Immature natural killer cell (primary cell): ENCODE measurements around the gene JARID2. TPM values are rescaled to one million over a fixed set of nuclear protein-coding genes. Genes with fewer than 3 reads are reported as not detected.

Experiments
- DNase-seq, 3 donors: peaks; one replicate each; pipeline ENCODE4 v3.0.0; 2022; ENCODE audit warnings: mixed read lengths in 1 of 3
- H3K27ac Mint-ChIP-seq, 6 donors: one replicate each; pipeline ENCODE4 v1.8.0; 2020; ENCODE audit warnings: mixed read lengths in 6 of 6, mild to moderate bottlenecking in 5 of 6, inconsistent platforms in 4 of 6, moderate library complexity in 3 of 6
- H3K27me3 Mint-ChIP-seq, 3 donors: one replicate each; pipeline ENCODE4 v1.8.0; 2020 to 2021; ENCODE audit warnings: low read depth in 3 of 3, mild to moderate bottlenecking in 3 of 3, mixed read lengths in 3 of 3, moderate library complexity in 3 of 3, inconsistent platforms in 1 of 3
- H3K36me3 Mint-ChIP-seq, 3 donors: one replicate each; pipeline ENCODE4 v1.8.0; 2020; ENCODE audit warnings: mixed read lengths in 3 of 3, inconsistent platforms in 2 of 3, mild to moderate bottlenecking in 2 of 3
- H3K4me1 Mint-ChIP-seq, 2 donors: one replicate each; pipeline ENCODE4 v1.8.0; 2020; ENCODE audit warnings: inconsistent platforms in 2 of 2, mild to moderate bottlenecking in 2 of 2, mixed read lengths in 2 of 2, moderate library complexity in 1 of 2
- H3K4me3 Mint-ChIP-seq, 5 donors: one replicate each; pipeline ENCODE4 v1.8.0; 2020; ENCODE audit warnings: mild to moderate bottlenecking in 5 of 5, mixed read lengths in 5 of 5, inconsistent platforms in 3 of 5, moderate library complexity in 3 of 5
- H3K9me3 Mint-ChIP-seq, 6 donors: one replicate each; pipeline ENCODE4 v1.8.0; 2020; ENCODE audit warnings: mild to moderate bottlenecking in 6 of 6, mixed read lengths in 6 of 6, inconsistent platforms in 4 of 6, moderate library complexity in 3 of 6
- polyA plus RNA-seq, 3 donors: library from polyadenylated mRNA; unstranded; fragments of 300-500 nt; fragmentation: Illumina TruSeq; gene quantifications; one replicate each; pipeline ENCODE4 v1.2.3, GENCODE V29; 2021

The JARID2 gene
- polyA plus RNA-seq, 3 donors from 2014 or later, result 4.3 to 26.1 (median 7.8) TPM

DNA sequence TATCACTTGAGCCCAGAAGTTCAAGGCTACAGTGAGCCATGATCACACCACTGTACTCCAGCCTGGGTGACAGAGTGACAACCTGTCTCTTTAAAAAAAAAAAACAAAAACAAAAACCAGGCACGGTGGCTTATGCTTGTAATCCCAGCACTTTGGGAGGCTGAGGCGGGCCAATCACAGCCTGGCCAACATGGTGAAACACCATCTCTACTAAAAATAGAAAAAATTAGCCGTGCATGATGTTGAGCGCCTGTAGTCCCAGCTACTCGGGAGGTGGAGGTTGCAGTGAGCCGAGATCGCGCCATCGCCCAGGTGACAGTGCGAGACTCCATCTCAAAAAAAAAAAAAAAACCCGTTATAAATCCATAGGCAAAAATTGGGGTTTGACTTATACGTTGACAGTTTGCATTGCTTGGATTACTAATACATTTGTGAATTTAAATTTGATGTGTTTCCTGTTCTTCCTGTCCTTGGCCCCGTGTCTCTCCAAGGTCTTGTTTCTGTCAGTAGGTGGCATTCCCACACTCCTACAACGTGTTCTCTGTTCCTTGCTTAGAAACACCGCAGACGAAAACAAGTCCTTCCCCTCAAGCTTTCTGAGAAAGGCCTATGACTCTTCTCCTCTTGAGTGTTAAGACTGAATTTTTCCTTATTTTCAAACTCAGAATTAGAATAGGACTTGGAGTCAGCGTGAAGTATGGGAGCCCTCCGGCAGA, 269.9 kb downstream of the JARID2 start:
- Mint-ChIP-seq H3K27ac (peak overlapping the region in 3 of 6 donors; percentile 56 to 62 (median 62)), H3K36me3 (peaks cover 18 to 48% (median 19%) of the 10 kb centered on the region in 3 donors), H3K9me3 (no peaks in the 10 kb centered on the region), H3K27me3 (peaks cover 9 to 25% (median 15%) of the 10 kb centered on the region in 3 donors), H3K4me1 (peaks cover 37 to 59% of the 10 kb centered on the region in 2 donors), H3K4me3 (no peak overlapping the region)
- no peak for DNase-seq

DNA sequence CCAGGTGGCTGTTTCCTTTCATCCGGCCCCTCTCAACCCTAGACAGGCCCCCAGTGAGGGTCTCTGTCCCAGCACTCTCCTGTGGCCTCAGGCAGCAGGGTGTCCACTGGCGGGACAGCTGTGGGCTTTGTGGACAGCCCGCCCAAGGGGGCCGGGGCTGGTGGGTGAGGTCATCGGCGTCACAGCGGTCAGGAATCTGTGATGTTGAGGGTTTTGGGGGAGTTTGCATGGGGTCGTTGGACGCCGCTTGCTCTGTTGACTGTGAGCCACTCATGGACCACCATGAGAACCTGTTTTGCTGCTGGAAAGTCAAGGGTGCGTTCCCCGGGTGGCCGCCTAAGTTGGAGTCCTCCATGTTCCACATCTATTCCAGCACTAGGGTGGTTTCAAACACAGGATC, 270.5 kb downstream of the JARID2 start:
- H3K36me3 Mint-ChIP-seq, result peaks cover 19 to 52% (median 22%) of the 10 kb centered on the region in 3 donors
- peaks cover 9 to 20% (median 15%) of the 10 kb centered on the region in 3 donors for H3K27me3 Mint-ChIP-seq
- peak overlapping the region in 1 of 6 donors; percentile 62 for H3K27ac Mint-ChIP-seq
- peaks cover 41 to 61% of the 10 kb centered on the region in 2 donors for H3K4me1 Mint-ChIP-seq
- no peak overlapping the region for H3K4me3 Mint-ChIP-seq
- no peaks in the 10 kb centered on the region for H3K9me3 Mint-ChIP-seq
- no peak for DNase-seq

DNA sequence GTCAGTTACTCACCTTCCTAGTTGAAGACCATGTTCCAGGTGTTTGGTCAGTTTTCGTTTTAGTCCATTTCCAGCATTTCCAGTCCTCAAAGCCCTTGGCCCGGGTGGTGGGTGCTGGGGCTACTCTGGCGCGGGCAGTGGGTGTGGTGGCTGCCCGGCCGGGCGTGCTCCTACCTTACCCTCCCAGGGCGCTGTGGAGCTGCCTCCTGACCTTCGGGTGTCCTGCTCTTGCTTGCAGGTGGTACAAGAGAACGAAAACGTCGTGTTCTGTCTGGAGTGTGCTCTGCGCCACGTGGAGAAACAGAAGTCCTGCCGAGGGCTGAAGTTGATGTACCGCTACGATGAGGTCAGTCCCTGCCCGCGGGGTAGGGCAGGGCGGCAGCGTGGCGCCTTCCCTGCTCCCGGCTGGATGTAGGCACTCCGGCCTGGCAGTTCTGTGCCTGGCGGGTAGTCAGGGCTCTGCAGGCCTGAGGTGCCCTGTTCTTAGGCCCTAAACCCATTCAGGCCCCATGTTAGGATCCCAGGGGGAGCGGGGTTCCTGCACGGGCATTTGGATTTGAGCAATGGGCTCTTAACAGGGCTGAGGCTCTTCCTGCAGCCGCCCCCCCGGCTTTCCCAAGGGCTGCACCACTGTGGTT, 271.2 kb downstream of the JARID2 start:
- Mint-ChIP-seq H3K4me1 (peaks cover 47 to 68% of the 10 kb centered on the region in 2 donors), H3K36me3 (peaks cover 19 to 55% (median 20%) of the 10 kb centered on the region in 3 donors), H3K9me3 (no peaks in the 10 kb centered on the region), H3K4me3 (no peak overlapping the region), H3K27me3 (peaks cover 9 to 18% (median 11%) of the 10 kb centered on the region in 3 donors), H3K27ac (peak overlapping the region in 1 of 6 donors; percentile 32)
- DNase-seq, result no peak

DNA sequence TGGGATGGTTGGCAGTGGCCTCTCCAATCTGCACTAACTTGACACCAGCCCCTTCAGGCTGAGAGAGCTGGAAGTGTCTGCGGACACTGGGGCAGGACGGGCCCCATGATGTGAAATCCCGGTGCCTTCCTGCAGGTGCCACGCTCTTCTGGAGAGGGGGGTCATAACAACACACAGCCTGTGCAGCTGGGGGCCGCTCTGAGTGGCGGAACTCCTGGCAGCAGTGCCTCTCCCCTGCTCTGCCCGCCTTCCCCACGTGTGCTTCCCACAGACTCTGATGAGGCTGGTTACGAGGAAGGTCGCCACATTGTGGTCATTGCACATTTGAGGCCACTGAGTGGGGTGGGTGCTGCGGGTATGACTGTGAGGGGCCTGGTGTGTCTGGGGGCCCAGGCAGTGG, 271.7 kb downstream of the JARID2 start:
- Mint-ChIP-seq H3K4me3 (no peak overlapping the region), H3K36me3 (peaks cover 18 to 55% (median 18%) of the 10 kb centered on the region in 3 donors), H3K27me3 (peaks cover 9 to 15% (median 11%) of the 10 kb centered on the region in 3 donors), H3K27ac (peak overlapping the region in 1 of 6 donors; percentile 53), H3K4me1 (peaks cover 53 to 68% of the 10 kb centered on the region in 2 donors), H3K9me3 (no peaks in the 10 kb centered on the region)
- DNase-seq, result no peak

DNA sequence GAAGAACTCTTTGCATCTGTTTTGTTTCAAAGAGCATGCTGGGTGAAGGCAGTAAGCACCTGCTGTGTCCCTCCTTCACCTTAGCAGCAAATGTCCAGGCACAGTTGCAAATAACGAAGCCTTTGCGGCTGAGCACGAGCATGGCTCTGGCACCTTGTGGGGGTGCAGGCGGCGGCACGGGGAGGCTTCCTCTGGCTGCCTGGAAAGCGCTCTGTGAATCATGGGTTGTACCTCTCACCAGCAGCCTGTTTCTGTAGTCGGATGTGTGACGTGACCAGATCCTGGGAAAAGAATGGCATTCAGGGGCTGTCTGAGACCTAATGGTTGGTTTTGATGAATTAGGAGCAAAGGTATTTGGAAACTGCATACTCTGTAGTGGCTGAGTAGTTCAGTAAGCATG, 272.2 kb downstream of the JARID2 start:
- Mint-ChIP-seq H3K9me3 (no peaks in the 10 kb centered on the region), H3K4me1 (peaks cover 56 to 72% of the 10 kb centered on the region in 2 donors), H3K27me3 (peaks cover 8 to 15% (median 11%) of the 10 kb centered on the region in 3 donors), H3K36me3 (peaks cover 17 to 57% (median 18%) of the 10 kb centered on the region in 3 donors), H3K4me3 (no peak overlapping the region), H3K27ac (peak overlapping the region in 3 of 6 donors; percentile 16 to 53 (median 17))
- DNase-seq, result no peak

DNA sequence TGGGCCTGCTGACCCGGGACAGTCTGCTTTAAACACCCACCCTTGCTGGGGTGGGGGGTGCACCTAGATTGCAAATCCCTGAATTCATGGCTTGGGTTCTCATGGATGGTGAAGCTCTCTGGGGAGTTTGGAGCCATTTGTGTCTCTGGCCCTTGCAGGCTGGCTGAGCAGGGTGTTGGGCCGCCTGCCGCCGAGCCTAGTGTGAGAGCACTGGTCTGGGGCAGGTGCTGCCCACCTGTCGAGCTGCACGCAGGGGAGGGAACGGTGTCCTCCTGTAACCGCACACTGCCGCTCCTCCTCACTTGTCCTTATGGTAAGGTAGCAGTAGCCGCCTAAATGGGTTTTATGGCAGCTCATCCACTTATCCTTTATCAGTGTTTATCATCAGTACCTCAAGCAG, 273.0 kb downstream of the JARID2 start:
- peaks cover 57 to 78% of the 10 kb centered on the region in 2 donors for H3K4me1 Mint-ChIP-seq
- no peak for DNase-seq
- H3K36me3 Mint-ChIP-seq, result peaks cover 17 to 62% (median 20%) of the 10 kb centered on the region in 3 donors
- peak overlapping the region in 3 of 6 donors; percentile 7 to 74 (median 10) for H3K27ac Mint-ChIP-seq
- no peaks in the 10 kb centered on the region for H3K9me3 Mint-ChIP-seq
- peaks cover 6 to 15% (median 11%) of the 10 kb centered on the region in 3 donors for H3K27me3 Mint-ChIP-seq
- H3K4me3 Mint-ChIP-seq, result no peak overlapping the region

DNA sequence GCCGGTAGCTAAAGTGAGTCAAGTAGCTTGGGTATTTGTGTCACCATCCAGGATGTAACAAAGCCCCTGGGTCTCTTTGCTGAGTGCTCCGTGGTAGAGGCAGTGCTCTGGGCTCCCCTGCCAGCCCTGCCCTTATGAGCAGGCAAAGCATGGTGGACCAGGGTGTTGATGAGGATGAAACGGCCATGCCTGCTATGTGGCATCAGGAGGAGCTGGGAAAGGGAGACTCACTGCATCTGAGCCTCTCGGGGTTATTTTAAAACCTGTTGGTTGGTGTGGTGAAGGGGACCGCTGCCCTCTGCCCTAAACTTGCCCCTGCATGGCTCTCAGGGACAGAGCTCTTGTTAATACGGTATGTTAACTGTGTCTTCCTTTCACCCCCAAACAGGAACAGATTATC, 273.8 kb downstream of the JARID2 start:
- H3K27ac Mint-ChIP-seq, result peak overlapping the region in 5 of 6 donors; percentile 53 to 76 (median 59)
- peaks cover 49 to 71% of the 10 kb centered on the region in 2 donors for H3K4me1 Mint-ChIP-seq
- DNase-seq, result no peak
- peak overlapping the region in 1 of 5 donors; percentile 42 for H3K4me3 Mint-ChIP-seq
- no peaks in the 10 kb centered on the region for H3K9me3 Mint-ChIP-seq
- peaks cover 14 to 60% (median 21%) of the 10 kb centered on the region in 3 donors for H3K36me3 Mint-ChIP-seq
- H3K27me3 Mint-ChIP-seq, result peaks cover 5 to 15% (median 12%) of the 10 kb centered on the region in 3 donors

DNA sequence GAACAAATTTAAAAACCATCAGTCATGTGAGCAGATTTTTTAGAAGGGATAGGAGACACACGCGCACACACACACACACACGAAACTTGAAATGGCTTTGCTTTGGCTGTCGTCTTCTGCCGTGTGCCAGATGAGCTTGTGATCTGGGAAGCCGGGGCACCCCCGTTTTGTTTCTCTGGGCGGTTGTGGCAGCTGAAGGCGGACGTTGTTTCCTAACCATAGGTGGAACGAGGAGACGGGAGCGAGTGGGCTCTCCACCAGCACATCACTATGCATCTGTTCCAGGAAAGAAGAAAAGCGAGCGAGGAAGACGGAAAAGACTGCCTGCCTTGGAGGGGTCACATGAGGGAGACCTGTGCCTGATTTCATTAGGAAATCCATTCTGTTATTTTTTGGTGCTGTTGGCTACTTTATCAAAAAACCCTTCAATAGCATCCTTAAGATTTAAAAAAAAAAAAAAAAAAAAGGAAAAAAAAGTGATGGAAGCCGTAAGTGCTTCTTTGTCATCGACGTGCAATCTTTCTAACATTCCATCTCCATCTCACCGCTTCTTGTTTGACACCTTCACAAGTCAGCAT, 274.8 kb downstream of the JARID2 start:
- no peak overlapping the region for H3K4me3 Mint-ChIP-seq
- peaks cover 19 to 61% (median 19%) of the 10 kb centered on the region in 3 donors for H3K36me3 Mint-ChIP-seq
- H3K9me3 Mint-ChIP-seq, result no peaks in the 10 kb centered on the region
- no peak for DNase-seq
- H3K27me3 Mint-ChIP-seq, result peaks cover 4 to 17% (median 12%) of the 10 kb centered on the region in 3 donors
- H3K27ac Mint-ChIP-seq, result peak overlapping the region in 5 of 6 donors; percentile 50 to 72 (median 62)
- H3K4me1 Mint-ChIP-seq, result peaks cover 49 to 74% of the 10 kb centered on the region in 2 donors

DNA sequence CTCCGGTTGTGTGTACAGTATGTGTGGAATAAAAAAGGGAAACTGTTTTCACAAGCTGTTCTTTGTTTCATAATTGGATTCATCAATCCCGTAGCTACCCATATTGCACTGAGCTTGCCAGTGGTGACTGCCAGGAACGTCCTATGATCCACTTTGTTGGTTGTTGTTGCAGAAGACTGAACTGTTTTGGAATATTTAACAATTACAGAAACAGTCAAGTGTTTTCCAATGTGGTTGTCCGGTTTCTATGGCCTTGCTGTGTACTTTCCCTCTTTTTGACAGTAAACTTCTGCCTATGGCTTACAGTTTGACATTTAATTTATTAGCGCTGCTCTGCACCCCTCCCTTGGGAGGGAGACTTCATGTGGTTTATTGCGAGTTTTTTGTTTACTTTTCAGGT, 275.7 kb downstream of the JARID2 start:
- peak overlapping the region in 5 of 6 donors; percentile 51 to 85 (median 63) for H3K27ac Mint-ChIP-seq
- H3K9me3 Mint-ChIP-seq, result no peaks in the 10 kb centered on the region
- peak overlapping the region in 2 of 5 donors; percentile 15 to 49 for H3K4me3 Mint-ChIP-seq
- H3K4me1 Mint-ChIP-seq, result peaks cover 57 to 83% of the 10 kb centered on the region in 2 donors
- peaks cover 4 to 17% (median 12%) of the 10 kb centered on the region in 3 donors for H3K27me3 Mint-ChIP-seq
- no peak for DNase-seq
- H3K36me3 Mint-ChIP-seq, result peaks cover 23 to 62% (median 24%) of the 10 kb centered on the region in 3 donors

DNA sequence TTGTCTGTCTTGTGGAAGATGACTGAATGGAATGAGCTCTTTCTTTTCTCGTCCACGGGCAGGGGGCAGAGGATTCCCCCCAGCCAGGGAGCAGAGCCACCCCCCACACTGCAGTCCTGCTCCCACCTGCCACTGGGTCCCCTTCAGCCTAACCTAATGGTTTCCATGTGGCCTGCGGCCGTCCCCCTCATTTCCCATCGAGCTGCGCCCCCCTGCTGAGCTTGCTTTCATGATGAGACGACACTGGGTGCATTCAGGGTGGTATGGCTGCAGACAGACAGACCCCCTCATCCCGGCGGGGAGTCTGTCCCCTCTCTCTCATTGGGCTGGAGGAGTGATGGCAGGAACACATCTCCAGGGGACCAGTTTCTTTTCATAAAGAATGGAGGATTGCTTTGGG, 276.2 kb downstream of the JARID2 start:
- peaks cover 4 to 17% (median 12%) of the 10 kb centered on the region in 3 donors for H3K27me3 Mint-ChIP-seq
- DNase-seq, result no peak
- H3K36me3 Mint-ChIP-seq, result peaks cover 24 to 62% (median 27%) of the 10 kb centered on the region in 3 donors
- peaks cover 62 to 87% of the 10 kb centered on the region in 2 donors for H3K4me1 Mint-ChIP-seq
- no peaks in the 10 kb centered on the region for H3K9me3 Mint-ChIP-seq
- H3K27ac Mint-ChIP-seq, result peak overlapping the region; percentile 51 to 85 (median 72)
- peak overlapping the region in 4 of 5 donors; percentile 13 to 49 (median 17) for H3K4me3 Mint-ChIP-seq

DNA sequence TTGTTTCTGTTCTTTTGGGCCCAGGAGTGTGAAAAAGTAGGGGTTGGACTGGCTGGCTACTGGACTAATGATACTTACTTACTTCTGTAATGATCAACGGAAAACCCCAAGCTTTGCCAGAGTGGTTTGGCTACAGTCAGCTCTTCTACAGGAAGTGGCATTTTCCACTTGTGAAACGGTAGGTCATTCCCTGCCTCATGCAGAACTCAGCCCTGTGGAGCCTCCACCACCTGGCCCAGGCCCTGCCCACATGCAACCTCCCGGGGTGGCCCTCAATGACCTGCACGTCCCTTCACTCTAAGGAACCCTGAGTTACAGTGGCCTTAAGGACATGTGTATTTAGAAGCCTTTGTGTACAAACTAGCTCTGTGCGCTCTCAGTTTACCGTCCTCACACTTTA, 276.6 kb downstream of the JARID2 start:
- H3K27ac Mint-ChIP-seq, result peak overlapping the region; percentile 51 to 85 (median 72)
- H3K9me3 Mint-ChIP-seq, result no peaks in the 10 kb centered on the region
- peaks cover 4 to 17% (median 12%) of the 10 kb centered on the region in 3 donors for H3K27me3 Mint-ChIP-seq
- peak; percentile 23 to 43 (median 36) for DNase-seq
- H3K36me3 Mint-ChIP-seq, result peaks cover 25 to 62% (median 27%) of the 10 kb centered on the region in 3 donors
- H3K4me1 Mint-ChIP-seq, result peaks cover 65 to 91% of the 10 kb centered on the region in 2 donors
- peak overlapping the region in 3 of 5 donors; percentile 13 to 49 (median 19) for H3K4me3 Mint-ChIP-seq

DNA sequence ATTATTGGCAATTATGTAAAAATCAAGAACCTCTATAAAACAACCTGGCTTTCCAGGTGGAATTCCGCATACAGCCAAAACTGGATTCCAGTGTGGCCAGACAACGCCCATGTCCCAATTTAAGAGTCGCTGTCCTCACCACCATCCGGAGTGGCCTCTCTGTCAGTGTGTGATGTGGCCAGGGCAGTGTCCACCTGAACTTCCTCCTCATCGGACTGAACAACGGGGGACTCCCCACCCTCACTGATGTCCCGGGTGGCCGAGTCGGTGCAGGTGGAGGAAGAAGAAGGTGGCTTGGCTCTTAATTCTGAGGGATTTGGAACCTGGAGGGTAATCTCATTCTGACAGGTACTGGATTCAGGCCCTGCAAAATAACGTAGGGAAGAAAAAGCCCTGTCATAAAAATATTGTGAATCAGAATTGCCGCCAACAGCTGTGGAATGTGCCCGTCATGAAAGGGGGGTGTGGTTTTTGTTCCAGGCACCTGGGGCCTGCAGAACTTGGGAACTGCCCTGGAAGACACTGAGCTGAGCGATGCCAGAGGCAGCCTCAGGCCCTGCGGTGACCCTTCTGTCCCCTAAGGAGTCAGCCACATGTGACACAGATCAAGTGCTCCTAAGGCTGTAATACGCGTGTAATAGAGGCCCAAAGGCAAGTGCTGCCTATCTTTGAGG, 277.1 kb downstream of the JARID2 start:
- no peak for DNase-seq
- H3K4me3 Mint-ChIP-seq, result peak overlapping the region in 2 of 5 donors; percentile 13 to 49
- peaks cover 4 to 15% (median 6%) of the 10 kb centered on the region in 3 donors for H3K27me3 Mint-ChIP-seq
- H3K36me3 Mint-ChIP-seq, result peaks cover 30 to 62% (median 30%) of the 10 kb centered on the region in 3 donors
- no peaks in the 10 kb centered on the region for H3K9me3 Mint-ChIP-seq
- peak overlapping the region; percentile 36 to 85 (median 62) for H3K27ac Mint-ChIP-seq
- H3K4me1 Mint-ChIP-seq, result peaks cover 66 to 91% of the 10 kb centered on the region in 2 donors
